ENCODE measurements around the gene ABCD3. TPM values are rescaled to one million over a fixed set of nuclear protein-coding genes. Genes with fewer than 3 reads are reported as not detected.

ABCD3 gene
- polyA plus RNA-seq, 2 of the 4 experiments (the other 2 are of a cell fraction): 31.3 to 44.8 TPM

DNA sequence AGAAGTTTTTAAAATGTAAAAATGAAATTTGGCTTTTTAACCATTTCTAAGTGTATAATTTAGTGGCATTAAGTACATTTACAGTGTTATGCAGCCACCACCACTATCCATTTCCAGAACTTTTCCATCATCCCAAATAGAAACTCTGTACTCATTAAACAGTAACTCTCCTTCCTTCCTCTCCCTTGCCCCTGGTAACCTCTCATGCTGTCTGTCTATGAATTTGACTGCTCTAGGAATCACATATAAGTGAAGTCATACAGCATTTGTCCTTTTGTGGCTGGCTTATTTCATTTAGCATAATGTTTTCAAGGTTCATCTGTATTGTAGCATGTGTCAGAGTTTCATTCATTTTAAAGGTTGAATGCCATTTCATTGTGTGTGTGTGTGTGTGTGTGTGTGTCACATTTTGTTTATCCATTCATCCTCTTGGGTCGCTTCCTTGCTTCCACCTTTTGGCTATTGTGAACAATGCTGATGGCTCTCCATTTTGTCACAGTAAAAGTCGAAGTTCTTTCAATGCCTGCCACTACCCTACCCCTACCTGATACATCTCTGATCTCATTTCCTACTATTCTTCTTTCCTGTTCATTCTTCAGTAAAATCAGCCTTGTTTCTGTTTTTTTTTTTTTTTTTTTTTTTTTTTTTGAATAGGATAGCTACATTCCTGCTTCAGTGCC, 78.0 kb downstream of the ABCD3 start:
- H3K27ac ChIP-seq: no peak overlapping the region
- no peak overlapping the region for H3K4me3 ChIP-seq
- H3K9me3 ChIP-seq: no peaks in the 10 kb centered on the region
- DNase-seq (ENCODE audit: low read depth in 1 of 2, low spot score in 1 of 2) (no peak), ATAC-seq (no peak), FAIRE-seq (no peak)
- POLR2A ChIA-PET: no interaction called here
- H3K4me1 ChIP-seq: no peaks in the 10 kb centered on the region
- no peak overlapping the region for H3K4me2 ChIP-seq
- TF ChIP-seq CEBPB (IDR thresholded peaks at IDR 0.05) (no peak), SREBF2 (IDR thresholded peaks at IDR 0.05) (no peak), RFX5 (IDR thresholded peaks at IDR 0.05) (no peak), TFCP2L1 (CRISPR knock-in tag; IDR thresholded peaks at IDR 0.05) (no peak), HOXA7 (CRISPR knock-in tag; IDR thresholded peaks at IDR 0.05) (no peak), GATA3 (IDR thresholded peaks at IDR 0.05; ENCODE audit: borderline replicate concordance) (no peak), EHF (CRISPR knock-in tag; IDR thresholded peaks at IDR 0.05) (no peak), CHD2 (IDR thresholded peaks at IDR 0.05; ENCODE audit: low read length, partially characterized antibody) (no peak), ZSCAN20 (CRISPR knock-in tag; IDR thresholded peaks at IDR 0.05) (no peak), JUN (IDR thresholded peaks at IDR 0.05) (no peak)
- TF ChIP-seq, protein P1, sequence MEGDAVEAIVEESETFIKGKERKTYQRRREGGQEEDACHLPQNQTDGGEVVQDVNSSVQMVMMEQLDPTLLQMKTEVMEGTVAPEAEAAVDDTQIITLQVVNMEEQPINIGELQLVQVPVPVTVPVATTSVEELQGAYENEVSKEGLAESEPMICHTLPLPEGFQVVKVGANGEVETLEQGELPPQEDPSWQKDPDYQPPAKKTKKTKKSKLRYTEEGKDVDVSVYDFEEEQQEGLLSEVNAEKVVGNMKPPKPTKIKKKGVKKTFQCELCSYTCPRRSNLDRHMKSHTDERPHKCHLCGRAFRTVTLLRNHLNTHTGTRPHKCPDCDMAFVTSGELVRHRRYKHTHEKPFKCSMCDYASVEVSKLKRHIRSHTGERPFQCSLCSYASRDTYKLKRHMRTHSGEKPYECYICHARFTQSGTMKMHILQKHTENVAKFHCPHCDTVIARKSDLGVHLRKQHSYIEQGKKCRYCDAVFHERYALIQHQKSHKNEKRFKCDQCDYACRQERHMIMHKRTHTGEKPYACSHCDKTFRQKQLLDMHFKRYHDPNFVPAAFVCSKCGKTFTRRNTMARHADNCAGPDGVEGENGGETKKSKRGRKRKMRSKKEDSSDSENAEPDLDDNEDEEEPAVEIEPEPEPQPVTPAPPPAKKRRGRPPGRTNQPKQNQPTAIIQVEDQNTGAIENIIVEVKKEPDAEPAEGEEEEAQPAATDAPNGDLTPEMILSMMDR (IDR thresholded peaks at IDR 0.05): no peak
- TF ChIP-seq, protein P2, sequence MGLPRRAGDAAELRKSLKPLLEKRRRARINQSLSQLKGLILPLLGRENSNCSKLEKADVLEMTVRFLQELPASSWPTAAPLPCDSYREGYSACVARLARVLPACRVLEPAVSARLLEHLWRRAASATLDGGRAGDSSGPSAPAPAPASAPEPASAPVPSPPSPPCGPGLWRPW (IDR thresholded peaks at IDR 0.05): no peak
- CTCF ChIA-PET: interaction anchor here (1.1 to 1.4 kb wide), 2 partner anchors 15 to 309 kb away, joined by 3 to 5 read pairs; no protein-coding TSS in a partner anchor
- WGBS (ENCODE audit: missing lambda C conversion rate): 92% methylated on average over 2 of the region's 2 CpGs

GRCh38 chr1:94501426-94501825, 83.2 kb downstream of the ABCD3 start:
- ATAC-seq (no peak), FAIRE-seq (no peak), DNase-seq (ENCODE audit: low read depth in 1 of 2, low spot score in 1 of 2) (no peak)
- Histone ChIP-seq H3K4me2 (no peak overlapping the region), H3K9me3 (no peaks in the 10 kb centered on the region), H3K4me1 (no peaks in the 10 kb centered on the region), H3K27ac (no peak overlapping the region), H3K4me3 (no peak overlapping the region)
- WGBS (ENCODE audit: missing lambda C conversion rate): 92% methylated on average over 2 of the region's 2 CpGs
- POLR2A ChIA-PET: no interaction called here
- CTCF ChIA-PET: interaction anchor here (0.7 to 3.8 kb wide), 2 partner anchors 20 to 143 kb away, joined by 4 to 17 read pairs; no protein-coding TSS in a partner anchor
- TF ChIP-seq RARB (CRISPR knock-in tag; IDR thresholded peaks at IDR 0.05) (no peak), POLR2AphosphoS2 (conservative IDR thresholded peaks at IDR 0.05; ENCODE audit: low read length) (no peak), POLR2A (IDR thresholded peaks at IDR 0.05; ENCODE audit: low read length) (no peak), GATA3 (IDR thresholded peaks at IDR 0.05; ENCODE audit: borderline replicate concordance) (no peak), CBX2 (IDR thresholded peaks at IDR 0.05; ENCODE audit: borderline replicate concordance, low read depth) (no peak), ZNF302 (CRISPR knock-in tag; IDR thresholded peaks at IDR 0.05) (no peak), ZSCAN20 (CRISPR knock-in tag; IDR thresholded peaks at IDR 0.05) (no peak), BHLHE40 (IDR thresholded peaks at IDR 0.05; ENCODE audit: low read depth, low read length) (no peak), EHMT2 (IDR thresholded peaks at IDR 0.05; ENCODE audit: low read depth) (no peak), RAD21 (conservative IDR thresholded peaks at IDR 0.05 in 1 of 2, IDR thresholded peaks at IDR 0.05 in 1 of 2) (no peak), JUNB (IDR thresholded peaks at IDR 0.05) (no peak), PBX3 (IDR thresholded peaks at IDR 0.05) (no peak), ZFP36 (IDR thresholded peaks at IDR 0.05; ENCODE audit: borderline replicate concordance, partially characterized antibody) (no peak), SMC3 (IDR thresholded peaks at IDR 0.05) (no peak), KDM5A (IDR thresholded peaks at IDR 0.05) (no peak), HDAC2 (IDR thresholded peaks at IDR 0.05) (no peak), CHD4 (IDR thresholded peaks at IDR 0.05; ENCODE audit: borderline replicate concordance) (no peak), MAFK (IDR thresholded peaks at IDR 0.05; ENCODE audit: partially characterized antibody) (no peak)
- TF ChIP-seq, protein P3, sequence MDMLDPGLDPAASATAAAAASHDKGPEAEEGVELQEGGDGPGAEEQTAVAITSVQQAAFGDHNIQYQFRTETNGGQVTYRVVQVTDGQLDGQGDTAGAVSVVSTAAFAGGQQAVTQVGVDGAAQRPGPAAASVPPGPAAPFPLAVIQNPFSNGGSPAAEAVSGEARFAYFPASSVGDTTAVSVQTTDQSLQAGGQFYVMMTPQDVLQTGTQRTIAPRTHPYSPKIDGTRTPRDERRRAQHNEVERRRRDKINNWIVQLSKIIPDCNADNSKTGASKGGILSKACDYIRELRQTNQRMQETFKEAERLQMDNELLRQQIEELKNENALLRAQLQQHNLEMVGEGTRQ (IDR thresholded peaks at IDR 0.05): no peak

All from A549 (cell line).